GM12878 (cell line): Measurements from ENCODE around the gene ALOX12. TPM values are rescaled to one million over a fixed set of nuclear protein-coding genes. Genes with fewer than 3 reads are reported as not detected.

Experiments
- ATAC-seq: fragments of 200-7000 bp; cut with Tn5 transposase; 3 replicates; pipeline ENCODE4 v1.9.1; 2020; ENCODE audit warnings: mild to moderate bottlenecking, moderate library complexity
- BruUV-seq: library from RNA; stranded (reverse); fragments of 400-500 nt; replicated peaks from 2 replicates; lab custom pipeline; 2021; lab: Mats Ljungman, UMichigan
- CTCF ChIA-PET: fragments of 300-600 bp; sonication (Branson Sonifier 250); formaldehyde crosslinking; extraction: SDS; loops from one replicate; lab custom pipeline; 2021; ENCODE audit warnings: inconsistent platforms; lab: Yijun Ruan, JAX
- POLR2A ChIA-PET: fragments of 350-600 bp; formaldehyde crosslinking; extraction: SDS; loops from one replicate; lab custom pipeline; 2021; ENCODE audit warnings: inconsistent platforms; lab: Charles Lee
- RAD21 ChIA-PET: fragments of 300-600 bp; sonication (Branson Sonifier 250); formaldehyde crosslinking; loops from one replicate; lab custom pipeline; 2023; ENCODE audit warnings: antibody characterized with exemption; ENCODE audit not compliant: unreplicated experiment; lab: Charles Lee
- SMC1A ChIA-PET: fragments of 300-600 bp; sonication (Branson Sonifier 250); formaldehyde crosslinking; loops from one replicate; lab custom pipeline; 2023; ENCODE audit not compliant: unreplicated experiment, uncharacterized antibody; lab: Charles Lee
- DNase-seq: peaks from one replicate; pipeline ENCODE4 v3.0.0-alpha.2; 2011; ENCODE audit warnings: low read depth, low spot score
- FAIRE-seq: peaks from 3 replicates; lab custom pipeline; 2011; peaks lifted over from hg19 to GRCh38; lab: Jason Lieb, UNC
- H2AFZ ChIP-seq: 2 replicates; pipeline ENCODE4 v1.6.0; 2011; ENCODE audit warnings: low read depth, low read length, control low read depth; ENCODE audit not compliant: control insufficient read depth
- H3K27ac ChIP-seq: 2 replicates; pipeline ENCODE4 v1.5.1; 2011; ENCODE audit warnings: control low read depth; ENCODE audit not compliant: control insufficient read depth, insufficient read depth
- H3K27me3 ChIP-seq, 2 experiments: replicated peaks in 1 of 2; 2 replicates each; pipeline versions ENCODE4 v1.6.0 to v1.6.1; 2011; ENCODE audit warnings: low read length in 1 of 2; ENCODE audit not compliant: control insufficient read depth in 2 of 2, insufficient read depth in 2 of 2
- H3K36me3 ChIP-seq, 2 experiments: 2 replicates each; pipeline ENCODE4 v1.5.1; 2011; ENCODE audit warnings: low read length in 1 of 2; ENCODE audit not compliant: control insufficient read depth in 2 of 2, insufficient read depth in 2 of 2
- H3K4me1 ChIP-seq: 2 replicates; pipeline ENCODE4 v1.6.1; 2011; ENCODE audit warnings: mild to moderate bottlenecking, low read length, moderate library complexity, mixed read lengths; ENCODE audit not compliant: control insufficient read depth, insufficient read depth
- H3K4me2 ChIP-seq: 2 replicates; pipeline ENCODE4 v1.6.0; 2011; ENCODE audit warnings: control low read depth; ENCODE audit not compliant: control insufficient read depth, insufficient read depth
- H3K4me3 ChIP-seq: fragments of 200-600 bp; sonication (generic); 2 replicates; pipeline ENCODE4 v1.5.1; 2016
- H3K79me2 ChIP-seq: 2 replicates; pipeline ENCODE4 v1.6.0; 2011; ENCODE audit warnings: low read length; ENCODE audit not compliant: control insufficient read depth, insufficient read depth
- H3K9ac ChIP-seq: 2 replicates; pipeline ENCODE4 v1.8.0; 2011; ENCODE audit warnings: low read length, control low read depth, mixed read lengths; ENCODE audit not compliant: control insufficient read depth, insufficient read depth
- H3K9me3 ChIP-seq: replicated peaks from 3 replicates; pipeline ENCODE4 v1.5.1; 2011; ENCODE audit warnings: mild to moderate bottlenecking, low read length; ENCODE audit not compliant: control insufficient read depth, insufficient read depth
- H4K20me1 ChIP-seq: 2 replicates; pipeline ENCODE4 v1.6.0; 2011; ENCODE audit not compliant: control insufficient read depth, insufficient read depth
- ATF7 ChIP-seq: fragments of 450-650 bp; IDR thresholded peaks from 2 replicates; pipeline ENCODE4 v1.6.1; 2016; ENCODE audit warnings: low read depth, mild to moderate bottlenecking
- BMI1 ChIP-seq: fragments of 450-650 bp; IDR thresholded peaks from 2 replicates; pipeline ENCODE4 v1.6.1; 2016; ENCODE audit warnings: mild to moderate bottlenecking, moderate library complexity, borderline replicate concordance
- CBX5 ChIP-seq: sonication (generic); IDR thresholded peaks from 2 replicates; pipeline ENCODE4 v1.6.1; 2016; ENCODE audit warnings: low read depth, moderate library complexity, mild to moderate bottlenecking, inconsistent platforms
- CTCF ChIP-seq, 3 experiments: IDR thresholded peaks in 2 of 3; conservative IDR thresholded peaks in 1 of 3; 2 replicates each; pipeline ENCODE4 v1.5.1; 2011; ENCODE audit warnings: low read depth in 3 of 3, low read length in 3 of 3, mild to moderate bottlenecking in 3 of 3, control low read depth in 2 of 3, moderate library complexity in 2 of 3, inconsistent platforms in 1 of 3, mixed read lengths in 1 of 3; ENCODE audit not compliant: control insufficient read depth in 2 of 3, insufficient read depth in 1 of 3; ENCODE audit errors: extremely low read depth in 1 of 3
- E2F4 ChIP-seq: IDR thresholded peaks from 2 replicates; pipeline ENCODE4 v1.6.1; 2012; ENCODE audit warnings: low read depth, low read length, improper control_type of control experiment
- E4F1 ChIP-seq: fragments of 450-650 bp; IDR thresholded peaks from 2 replicates; pipeline ENCODE4 v1.6.1; 2018; ENCODE audit warnings: borderline replicate concordance, mild to moderate bottlenecking; ENCODE audit not compliant: partially characterized antibody
- IRF5 ChIP-seq: fragments of 450-650 bp; IDR thresholded peaks from 2 replicates; pipeline ENCODE4 v1.6.1; 2017; ENCODE audit warnings: borderline replicate concordance
- JUND ChIP-seq: IDR thresholded peaks from 2 replicates; pipeline ENCODE4 v1.6.1; 2012; ENCODE audit warnings: low read depth, mild to moderate bottlenecking, low read length, improper control_type of control experiment, moderate library complexity
- PAX5 ChIP-seq: IDR thresholded peaks from 2 replicates; pipeline ENCODE4 v1.6.1; 2011; ENCODE audit warnings: low read depth, low read length, borderline replicate concordance
- RAD21 ChIP-seq: IDR thresholded peaks from 2 replicates; pipeline ENCODE4 v1.6.1; 2011; ENCODE audit warnings: mild to moderate bottlenecking, low read depth, low read length, moderate library complexity; ENCODE audit not compliant: insufficient read depth
- SMAD5 ChIP-seq: IDR thresholded peaks from 2 replicates; pipeline ENCODE4 v1.6.1; 2016; ENCODE audit warnings: antibody characterized with exemption, low read depth
- SMC3 ChIP-seq: IDR thresholded peaks from 2 replicates; pipeline ENCODE4 v1.6.1; 2011; ENCODE audit warnings: low read length, improper control_type of control experiment, borderline replicate concordance
- TAF1 ChIP-seq: IDR thresholded peaks from 2 replicates; pipeline ENCODE4 v1.6.1; 2011; ENCODE audit warnings: mild to moderate bottlenecking, low read depth, low read length, borderline replicate concordance
- WGBS: methylation state at CpG from one replicate; pipeline ENCODE4 v1.1.6; 2016; ENCODE audit warnings: low lambda C conversion rate; ENCODE audit not compliant: insufficient replicate concordance, insufficient coverage; ENCODE audit errors: missing lambda C conversion rate; 5-methylcytosine and 5-hydroxymethylcytosine counted together
- in situ Hi-C: fragments of 300-500 bp; cut with MboI; formaldehyde crosslinking; loops from 9 replicates; pipeline ENCODE4 v1.14.3; 2018; ENCODE audit warnings: mixed read lengths
- intact Hi-C: fragments of 100-400 bp; cut with micrococcal nuclease; formaldehyde crosslinking; loops from one replicate; pipeline ENCODE4 v1.14.2; 2022; ENCODE audit not compliant: unreplicated experiment
- polyA plus RNA-seq, 11 experiments: library from polyadenylated mRNA; depleted of rRNA in 4 of 11; unstranded in 6 of 11; stranded (reverse) in 5 of 11; fragments of >200 nt; fragmentation: Nextera tagmentation in 4 of 11; fragmentation: Illumina TruSeq in 1 of 11; extraction: Ambion mirVana in 4 of 11; extraction: Trizol in 1 of 11; gene quantifications; 1 replicate in 1 of 11; 2 replicates in 10 of 11; pipeline versions ENCODE4 v1.2.1 to v1.2.3, GENCODE V29; 2011 to 2016; ENCODE audit warnings: inconsistent platforms in 2 of 11, missing spikeins in 2 of 11, low read depth in 1 of 11
- total RNA-seq, 4 experiments: library from RNA; depleted of rRNA in 3 of 4; stranded (reverse); fragments of >200 nt in 3 of 4; fragmentation: Illumina TruSeq in 1 of 4; extraction: Trizol in 1 of 4; gene quantifications; 2 replicates each; pipeline versions ENCODE4 v1.2.1 to v1.2.3, GENCODE V29; 2013 to 2021

The ALOX12 gene
- total and polyA plus RNA-seq, 10 of the 15 experiments (the other 5 are each of a cell fraction or from before 2014, with no cell fraction given) = 0.23 to 0.82 (median 0.58) TPM; not detected in 6

GRCh38 chr17:7001318-7001961, 5.6 kb downstream of the ALOX12 start:
- BruUV-seq = no TSS peak
- H2AFZ ChIP-seq = no peak overlapping the region
- POLR2A ChIA-PET = no interaction called here
- ATAC-seq = peak; percentile 49; the same call in 2 of the 3 replicates
- no peak overlapping the region for H3K4me2 ChIP-seq
- SMC1A ChIA-PET = interaction anchor here (1.6 to 5.2 kb wide), 2 partner anchors 34 to 91 kb away, joined by 3 to 41 read pairs; partner anchors contain the start of gene SLC16A13
- no peaks in the 10 kb centered on the region for H4K20me1 ChIP-seq
- RAD21 ChIA-PET = interaction anchor here (1.8 to 3.8 kb wide), 2 partner anchors 91 to 158 kb away, joined by 6 to 40 read pairs; no protein-coding TSS in a partner anchor
- no peaks in the 10 kb centered on the region for H3K4me1 ChIP-seq
- no peak overlapping the region for H3K4me3 ChIP-seq
- 98% methylated on average over 10 of the region's 10 CpGs for WGBS
- H3K36me3 ChIP-seq = peaks cover 10 to 11% of the 10 kb centered on the region in 2 experiments
- no peak for DNase-seq
- in situ Hi-C loops = loop anchor here (10.0 kb wide), 1 partner anchor 157 kb away; no protein-coding TSS in a partner anchor
- H3K79me2 ChIP-seq = no peaks in the 10 kb centered on the region
- no peak for FAIRE-seq
- intact Hi-C loops = no loop called here
- no peak overlapping the region for H3K27ac ChIP-seq
- no peaks in the 10 kb centered on the region for H3K9me3 ChIP-seq
- CTCF ChIA-PET = interaction anchor here (0.9 to 15.9 kb wide), 7 partner anchors 9 to 158 kb away, joined by 3 to 237 read pairs (median 4); no protein-coding TSS in a partner anchor
- H3K9ac ChIP-seq = no peak overlapping the region
- no peaks in the 10 kb centered on the region for H3K27me3 ChIP-seq
- TF ChIP-seq SMC3 (peak; percentile 51; the same call in 1 of the 2 replicates), PAX5 (no peak), E4F1 (no peak), IRF5 (no peak), SMAD5 (no peak), TAF1 (no peak), BMI1 (no peak), E2F4 (no peak), JUND (no peak), CTCF (IDR thresholded peaks at IDR 0.05 in 2 of 3, conservative IDR thresholded peaks at IDR 0.05 in 1 of 3; ENCODE audit: control insufficient read depth in 2 of 3, extremely low read depth in 1 of 3, insufficient read depth in 1 of 3, low read depth in 3 of 3, low read length in 3 of 3) (peak; percentile 54 to 76 (median 56)), ATF7 (no peak), RAD21 (peak; percentile 27; the same call in 1 of the 2 replicates), CBX5 (no peak)
